ENCODE results near the gene ORC3.

- TF ChIP-seq GATA1 (IDR thresholded peaks at IDR 0.05; ENCODE audit: low read depth, low read length) (no peak), POLR2A (IDR thresholded peaks at IDR 0.05; ENCODE audit: low read length) (no peak)
Observed at GRCh38 chr6:87551799-87552198, 38.1 kb upstream of the ORC3 start.
